Measurements from ENCODE around the gene FBN1.

DNA sequence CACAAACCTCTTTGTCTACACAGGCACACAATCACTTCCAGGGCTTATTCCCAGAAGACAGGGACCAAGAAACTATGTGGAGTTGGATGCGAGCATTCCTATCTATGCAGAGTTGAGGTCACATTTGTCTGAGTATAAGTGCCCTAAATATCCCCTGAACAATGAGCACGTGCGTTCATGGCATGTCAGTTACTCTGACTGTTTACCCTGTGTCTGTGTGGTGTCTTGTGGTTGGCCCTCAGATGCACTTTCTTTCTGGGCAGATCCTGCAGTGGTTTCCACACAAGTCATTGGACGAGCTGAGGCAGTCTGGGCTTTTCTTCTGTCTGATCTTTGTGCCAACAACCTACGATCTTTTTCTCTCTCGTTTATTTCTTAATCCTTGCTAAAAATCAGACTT lies 134.5 kb downstream of the FBN1 start:
- no peak for TF ChIP-seq RELA (CRISPR knock-in tag; IDR thresholded peaks at IDR 0.05)
- TF ChIP-seq ZNF891 (CRISPR knock-in tag; IDR thresholded peaks at IDR 0.05): no peak
- no peak for TF ChIP-seq PHF8 (CRISPR knock-in tag; IDR thresholded peaks at IDR 0.05)
- TF ChIP-seq KDM6A (CRISPR knock-in tag; IDR thresholded peaks at IDR 0.05; ENCODE audit: low read depth): no peak
- TF ChIP-seq, protein P1, sequence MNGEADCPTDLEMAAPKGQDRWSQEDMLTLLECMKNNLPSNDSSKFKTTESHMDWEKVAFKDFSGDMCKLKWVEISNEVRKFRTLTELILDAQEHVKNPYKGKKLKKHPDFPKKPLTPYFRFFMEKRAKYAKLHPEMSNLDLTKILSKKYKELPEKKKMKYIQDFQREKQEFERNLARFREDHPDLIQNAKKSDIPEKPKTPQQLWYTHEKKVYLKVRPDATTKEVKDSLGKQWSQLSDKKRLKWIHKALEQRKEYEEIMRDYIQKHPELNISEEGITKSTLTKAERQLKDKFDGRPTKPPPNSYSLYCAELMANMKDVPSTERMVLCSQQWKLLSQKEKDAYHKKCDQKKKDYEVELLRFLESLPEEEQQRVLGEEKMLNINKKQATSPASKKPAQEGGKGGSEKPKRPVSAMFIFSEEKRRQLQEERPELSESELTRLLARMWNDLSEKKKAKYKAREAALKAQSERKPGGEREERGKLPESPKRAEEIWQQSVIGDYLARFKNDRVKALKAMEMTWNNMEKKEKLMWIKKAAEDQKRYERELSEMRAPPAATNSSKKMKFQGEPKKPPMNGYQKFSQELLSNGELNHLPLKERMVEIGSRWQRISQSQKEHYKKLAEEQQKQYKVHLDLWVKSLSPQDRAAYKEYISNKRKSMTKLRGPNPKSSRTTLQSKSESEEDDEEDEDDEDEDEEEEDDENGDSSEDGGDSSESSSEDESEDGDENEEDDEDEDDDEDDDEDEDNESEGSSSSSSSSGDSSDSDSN (CRISPR knock-in tag; IDR thresholded peaks at IDR 0.05): no peak
- TF ChIP-seq, protein P2, sequence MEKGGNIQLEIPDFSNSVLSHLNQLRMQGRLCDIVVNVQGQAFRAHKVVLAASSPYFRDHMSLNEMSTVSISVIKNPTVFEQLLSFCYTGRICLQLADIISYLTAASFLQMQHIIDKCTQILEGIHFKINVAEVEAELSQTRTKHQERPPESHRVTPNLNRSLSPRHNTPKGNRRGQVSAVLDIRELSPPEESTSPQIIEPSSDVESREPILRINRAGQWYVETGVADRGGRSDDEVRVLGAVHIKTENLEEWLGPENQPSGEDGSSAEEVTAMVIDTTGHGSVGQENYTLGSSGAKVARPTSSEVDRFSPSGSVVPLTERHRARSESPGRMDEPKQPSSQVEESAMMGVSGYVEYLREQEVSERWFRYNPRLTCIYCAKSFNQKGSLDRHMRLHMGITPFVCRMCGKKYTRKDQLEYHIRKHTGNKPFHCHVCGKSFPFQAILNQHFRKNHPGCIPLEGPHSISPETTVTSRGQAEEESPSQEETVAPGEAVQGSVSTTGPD (CRISPR knock-in tag; IDR thresholded peaks at IDR 0.05): no peak
- no peak for TF ChIP-seq MXI1 (IDR thresholded peaks at IDR 0.05; ENCODE audit: borderline replicate concordance, low read depth, low read length)
- no peak for TF ChIP-seq NFRKB (IDR thresholded peaks at IDR 0.05)
- no peak for TF ChIP-seq EED (CRISPR knock-in tag; IDR thresholded peaks at IDR 0.05)
- no peak for TF ChIP-seq FOXM1 (CRISPR knock-in tag; IDR thresholded peaks at IDR 0.05)
- no peak for TF ChIP-seq EHMT2 (IDR thresholded peaks at IDR 0.05; ENCODE audit: borderline replicate concordance, low read depth, low read length)
- no peak for TF ChIP-seq SP1 (IDR thresholded peaks at IDR 0.05)
- no peak for TF ChIP-seq SP1 (CRISPR knock-in tag; IDR thresholded peaks at IDR 0.05)
- no peak for TF ChIP-seq CEBPB (IDR thresholded peaks at IDR 0.05; ENCODE audit: borderline replicate concordance, low read depth, low read length)
